MCF 10A (cell line): ENCODE measurements around the gene CPE. TPM values are rescaled to one million over a fixed set of nuclear protein-coding genes. Genes with fewer than 3 reads are reported as not detected.

ENCODE experiments used
- BruUV-seq: library from RNA; stranded (reverse); fragments of 400-500 nt; replicated peaks from 2 replicates; lab custom pipeline; 2021; lab: Mats Ljungman, UMichigan
- CTCF ChIA-PET: fragments of 300-600 bp; sonication (Branson Sonifier 250); formaldehyde crosslinking; extraction: SDS; loops from one replicate; lab custom pipeline; 2021; ENCODE audit warnings: antibody characterized with exemption, inconsistent platforms; lab: Yijun Ruan, JAX
- POLR2A ChIA-PET: fragments of 300-600, 350-650 bp; sonication (Branson Sonifier 250); formaldehyde crosslinking; extraction: SDS; loops from one replicate; lab custom pipeline; 2020; ENCODE audit warnings: antibody characterized with exemption, inconsistent platforms; lab: Yijun Ruan, JAX
- DNase-seq: peaks from one replicate; pipeline ENCODE4 v3.0.0-alpha.2; 2018; ENCODE audit not compliant: unreplicated experiment
- H3K27ac Mint-ChIP-seq: one replicate; pipeline ENCODE4 v1.8.0; 2022; ENCODE audit warnings: mild to moderate bottlenecking, low read depth, mixed read lengths; ENCODE audit not compliant: unreplicated experiment
- H3K27me3 Mint-ChIP-seq: one replicate; pipeline ENCODE4 v1.8.0; 2022; ENCODE audit warnings: mixed read lengths; ENCODE audit not compliant: insufficient read depth, unreplicated experiment
- H3K36me3 Mint-ChIP-seq: one replicate; pipeline ENCODE4 v1.8.0; 2022; ENCODE audit warnings: mild to moderate bottlenecking, moderate library complexity, mixed read lengths; ENCODE audit not compliant: insufficient read depth, unreplicated experiment
- H3K4me1 Mint-ChIP-seq: one replicate; pipeline ENCODE4 v1.8.0; 2022; ENCODE audit warnings: mixed read lengths; ENCODE audit not compliant: insufficient read depth, unreplicated experiment
- H3K4me3 Mint-ChIP-seq: one replicate; pipeline ENCODE4 v1.8.0; 2022; ENCODE audit warnings: mild to moderate bottlenecking, moderate library complexity, mixed read lengths; ENCODE audit not compliant: unreplicated experiment
- H3K9me3 Mint-ChIP-seq: one replicate; pipeline ENCODE4 v1.8.0; 2022; ENCODE audit warnings: mixed read lengths; ENCODE audit not compliant: unreplicated experiment
- CTCF ChIP-seq: fragments of 200-600 bp; IDR thresholded peaks from one replicate; pipeline ENCODE4 v1.8.0; 2022; ENCODE audit warnings: antibody characterized with exemption, mild to moderate bottlenecking; ENCODE audit not compliant: unreplicated experiment
- intact Hi-C: fragments of 100-400 bp; cut with micrococcal nuclease; formaldehyde crosslinking; loops from 2 replicates; pipeline ENCODE4 v1.14.1; 2022
- total RNA-seq: library from RNA; stranded (reverse); gene quantifications from 2 replicates; pipeline ENCODE4 v1.2.3, GENCODE V29; 2022

CPE gene
- total RNA-seq, 1 experiment from 2014 or later: 8.3 TPM

- POLR2A ChIA-PET: interaction anchor here (0.6 to 2.2 kb wide), 3 partner anchors 11 to 21 kb away, joined by 3 to 13 read pairs (median 4); no protein-coding TSS in a partner anchor
These were observed 137.5 kb downstream of the CPE start for GRCh38 chr4:165516281-165516833.

GRCh38 chr4:165517216-165517615 is 138.4 kb downstream of the CPE start:
- BruUV-seq: no TSS peak
- no peaks in the 10 kb centered on the region for H3K9me3 Mint-ChIP-seq
- no peak overlapping the region for H3K4me3 Mint-ChIP-seq
- H3K27ac Mint-ChIP-seq: no peak overlapping the region
- H3K4me1 Mint-ChIP-seq: peaks cover 11% of the 10 kb centered on the region
- intact Hi-C loops: no loop called here
- CTCF ChIA-PET: interaction anchor here (0.8 to 4.6 kb wide), 4 partner anchors 24 to 598 kb away, joined by 3 to 23 read pairs (median 3); no protein-coding TSS in a partner anchor
- no peaks in the 10 kb centered on the region for H3K36me3 Mint-ChIP-seq
- no peak for TF ChIP-seq CTCF
- POLR2A ChIA-PET: interaction anchor here (0.9 to 1.6 kb wide), 6 partner anchors 11 to 356 kb away, joined by 3 to 11 read pairs (median 5); no protein-coding TSS in a partner anchor
- H3K27me3 Mint-ChIP-seq: no peaks in the 10 kb centered on the region
- DNase-seq: peak; percentile 20

More at GRCh38 chr4:165516281-165516833, 137.5 kb downstream of the CPE start:
- TF ChIP-seq CTCF: no peak
- BruUV-seq: no TSS peak
- Mint-ChIP-seq H3K27ac (no peak overlapping the region), H3K4me1 (peaks cover 11% of the 10 kb centered on the region), H3K4me3 (no peak overlapping the region), H3K36me3 (no peaks in the 10 kb centered on the region), H3K27me3 (no peaks in the 10 kb centered on the region), H3K9me3 (no peaks in the 10 kb centered on the region)
- intact Hi-C loops: no loop called here
- no peak for DNase-seq
- CTCF ChIA-PET: interaction anchor here (0.7 to 4.6 kb wide), 3 partner anchors 23 to 28 kb away, joined by 3 to 23 read pairs (median 4); no protein-coding TSS in a partner anchor

GRCh38 chr4:165518024-165518616 is 139.3 kb downstream of the CPE start:
- no peak for DNase-seq
- POLR2A ChIA-PET: interaction anchor here (0.9 to 1.6 kb wide), 6 partner anchors 12 to 356 kb away, joined by 3 to 11 read pairs (median 6); no protein-coding TSS in a partner anchor
- Mint-ChIP-seq H3K27ac (no peak overlapping the region), H3K27me3 (no peaks in the 10 kb centered on the region), H3K9me3 (no peaks in the 10 kb centered on the region), H3K36me3 (no peaks in the 10 kb centered on the region), H3K4me1 (peaks cover 11% of the 10 kb centered on the region), H3K4me3 (no peak overlapping the region)
- BruUV-seq: no TSS peak
- intact Hi-C loops: no loop called here
- CTCF ChIA-PET: interaction anchor here (0.6 to 4.6 kb wide), 6 partner anchors 17 to 359 kb away, joined by 3 to 23 read pairs (median 3); no protein-coding TSS in a partner anchor
- no peak for TF ChIP-seq CTCF

- Mint-ChIP-seq H3K4me1 (peaks cover 11% of the 10 kb centered on the region), H3K36me3 (no peaks in the 10 kb centered on the region), H3K4me3 (no peak overlapping the region), H3K9me3 (no peaks in the 10 kb centered on the region), H3K27me3 (no peaks in the 10 kb centered on the region), H3K27ac (no peak overlapping the region)
- no peak for DNase-seq
- POLR2A ChIA-PET: interaction anchor here (0.6 to 1.6 kb wide), 4 partner anchors 12 to 157 kb away, joined by 3 to 8 read pairs (median 4); no protein-coding TSS in a partner anchor
- CTCF ChIA-PET: interaction anchor here (0.6 to 4.6 kb wide), 2 partner anchors 25 to 27 kb away, joined by 3 to 23 read pairs; no protein-coding TSS in a partner anchor
- BruUV-seq: no TSS peak
- no peak for TF ChIP-seq CTCF
- intact Hi-C loops: no loop called here
These were observed 139.9 kb downstream of the CPE start for GRCh38 chr4:165518686-165519085.
